Measurements from ENCODE around the gene LTF.
A peak's percentile ranks its signal among the peaks of the same experiment; 100 is the strongest.
"Not testable (repeated sequence)": the region's sequence is repeated elsewhere in the genome, so short reads cannot be mapped to it uniquely, and the experiment has no call there.

LTF gene

DNA sequence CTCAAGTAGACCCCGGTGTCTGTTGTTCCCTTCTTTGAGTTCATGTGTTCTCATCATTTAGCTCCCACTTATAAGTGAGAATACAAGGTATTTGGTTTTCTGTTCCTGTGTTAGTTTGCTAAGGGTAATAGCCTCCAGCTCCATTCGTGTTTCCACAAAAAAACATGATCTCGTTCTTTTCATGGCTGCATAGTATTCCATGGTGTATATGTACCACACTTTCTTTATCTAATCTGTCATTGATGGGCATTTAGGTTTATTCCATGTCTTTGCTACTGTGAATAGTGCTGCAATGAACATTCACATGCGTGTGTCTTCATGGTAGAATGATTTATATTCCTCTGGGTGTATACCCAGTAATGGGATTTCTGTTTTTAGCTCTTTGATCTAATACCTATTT lies 61.8 kb downstream of the LTF start:
- CTCF ChIA-PET = interaction anchor here (0.6 kb wide), 1 partner anchor 368 kb away, joined by 3 read pairs; no protein-coding TSS in a partner anchor
- H3K4me1 ChIP-seq (ENCODE audit: control insufficient read depth, insufficient read depth, low read length); H3K4me3 ChIP-seq (ENCODE audit: low read depth, low read length); H3K27ac ChIP-seq (ENCODE audit: extremely low read depth, low read depth, low read length); H3K9me3 ChIP-seq (ENCODE audit: control insufficient read depth, insufficient read depth, low read depth, low read length); H3K36me3 ChIP-seq (ENCODE audit: control insufficient read depth in 2 of 2, insufficient read depth in 1 of 2, low read length in 2 of 2); POLR2A ChIA-PET: not testable (repeated sequence)
- peak; percentile 82 for TF ChIP-seq ZNF146 (tag by site-specific recombination; IDR thresholded peaks at IDR 0.05)

DNA sequence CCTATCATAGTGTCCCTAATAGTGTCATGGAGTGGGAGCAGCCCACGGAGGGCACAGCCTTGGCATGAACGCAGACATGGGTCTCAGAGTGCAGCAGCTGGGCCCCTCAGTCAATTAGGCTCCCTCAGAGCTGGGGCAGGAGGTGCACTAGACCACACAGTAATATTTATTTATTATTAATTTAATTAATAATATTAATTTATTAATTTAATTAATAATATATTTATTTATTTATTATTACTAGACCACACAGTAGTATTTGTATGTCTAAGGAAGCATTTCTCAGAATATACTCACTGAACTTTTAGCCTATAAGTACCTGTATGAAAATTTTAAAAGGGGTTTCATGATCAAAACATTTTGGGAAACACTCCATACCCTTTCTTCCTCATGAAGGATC lies 63.1 kb downstream of the LTF start:
- no peaks in the 10 kb centered on the region for H3K36me3 ChIP-seq (ENCODE audit: control insufficient read depth in 2 of 2, insufficient read depth in 1 of 2, low read length in 2 of 2)
- TF ChIP-seq ZNF426 (tag by site-specific recombination; IDR thresholded peaks at IDR 0.05) (no peak), ZNF654 (tag by site-specific recombination; IDR thresholded peaks at IDR 0.05; ENCODE audit: low read depth) (no peak), BCL11A (tag by site-specific recombination; IDR thresholded peaks at IDR 0.05; ENCODE audit: low read depth) (no peak), SP2 (tag by site-specific recombination; IDR thresholded peaks at IDR 0.05) (no peak), ZXDB (tag by site-specific recombination; IDR thresholded peaks at IDR 0.05) (no peak), ZNF501 (tag by site-specific recombination; IDR thresholded peaks at IDR 0.05) (no peak), GLI2 (tag by site-specific recombination; IDR thresholded peaks at IDR 0.05; ENCODE audit: borderline replicate concordance, low read depth) (no peak), ZNF311 (tag by site-specific recombination; IDR thresholded peaks at IDR 0.05; ENCODE audit: borderline replicate concordance) (no peak), ZNF341 (tag by site-specific recombination; IDR thresholded peaks at IDR 0.05; ENCODE audit: low read depth) (no peak), HOXD13 (CRISPR knock-in tag; IDR thresholded peaks at IDR 0.05; ENCODE audit: borderline replicate concordance) (no peak), ZBTB21 (tag by site-specific recombination; IDR thresholded peaks at IDR 0.05) (no peak), ZNF23 (tag by site-specific recombination; IDR thresholded peaks at IDR 0.05; ENCODE audit: borderline replicate concordance) (no peak), ZNF37A (tag by site-specific recombination; IDR thresholded peaks at IDR 0.05) (no peak), ZNF398 (tag by site-specific recombination; IDR thresholded peaks at IDR 0.05) (no peak), ZSCAN16 (tag by site-specific recombination; IDR thresholded peaks at IDR 0.05) (no peak), ZNF202 (tag by site-specific recombination; IDR thresholded peaks at IDR 0.05; ENCODE audit: borderline replicate concordance) (no peak), ZNF248 (tag by site-specific recombination; IDR thresholded peaks at IDR 0.05) (no peak), ZNF121 (tag by site-specific recombination; IDR thresholded peaks at IDR 0.05) (no peak), ZNF114 (tag by site-specific recombination; IDR thresholded peaks at IDR 0.05) (no peak)
- TF ChIP-seq, protein P1, sequence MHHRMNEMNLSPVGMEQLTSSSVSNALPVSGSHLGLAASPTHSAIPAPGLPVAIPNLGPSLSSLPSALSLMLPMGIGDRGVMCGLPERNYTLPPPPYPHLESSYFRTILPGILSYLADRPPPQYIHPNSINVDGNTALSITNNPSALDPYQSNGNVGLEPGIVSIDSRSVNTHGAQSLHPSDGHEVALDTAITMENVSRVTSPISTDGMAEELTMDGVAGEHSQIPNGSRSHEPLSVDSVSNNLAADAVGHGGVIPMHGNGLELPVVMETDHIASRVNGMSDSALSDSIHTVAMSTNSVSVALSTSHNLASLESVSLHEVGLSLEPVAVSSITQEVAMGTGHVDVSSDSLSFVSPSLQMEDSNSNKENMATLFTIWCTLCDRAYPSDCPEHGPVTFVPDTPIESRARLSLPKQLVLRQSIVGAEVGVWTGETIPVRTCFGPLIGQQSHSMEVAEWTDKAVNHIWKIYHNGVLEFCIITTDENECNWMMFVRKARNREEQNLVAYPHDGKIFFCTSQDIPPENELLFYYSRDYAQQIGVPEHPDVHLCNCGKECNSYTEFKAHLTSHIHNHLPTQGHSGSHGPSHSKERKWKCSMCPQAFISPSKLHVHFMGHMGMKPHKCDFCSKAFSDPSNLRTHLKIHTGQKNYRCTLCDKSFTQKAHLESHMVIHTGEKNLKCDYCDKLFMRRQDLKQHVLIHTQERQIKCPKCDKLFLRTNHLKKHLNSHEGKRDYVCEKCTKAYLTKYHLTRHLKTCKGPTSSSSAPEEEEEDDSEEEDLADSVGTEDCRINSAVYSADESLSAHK (tag by site-specific recombination; IDR thresholded peaks at IDR 0.05) = no peak

More for the DNA sequence above, 63.1 kb downstream of the LTF start:
- POLR2A ChIA-PET = no interaction called here
- CTCF ChIA-PET = no interaction called here
- Histone ChIP-seq H3K4me3 (ENCODE audit: low read depth, low read length) (no peak overlapping the region), H3K27ac (ENCODE audit: extremely low read depth, low read depth, low read length) (no peak overlapping the region), H3K9me3 (ENCODE audit: control insufficient read depth, insufficient read depth, low read depth, low read length) (no peaks in the 10 kb centered on the region), H3K4me1 (ENCODE audit: control insufficient read depth, insufficient read depth, low read length) (no peaks in the 10 kb centered on the region)
